HEK293T (cell line): ENCODE data around the gene MLH3.

ENCODE experiments used
- CTCF ChIA-PET: fragments of 350-600 bp; formaldehyde crosslinking; extraction: SDS; loops from one replicate; lab custom pipeline; 2021; ENCODE audit warnings: antibody characterized with exemption, inconsistent platforms; lab: Yijun Ruan, JAX
- POLR2A ChIA-PET: fragments of 350-600 bp; formaldehyde crosslinking; extraction: SDS; loops from one replicate; lab custom pipeline; 2020; ENCODE audit warnings: antibody characterized with exemption, inconsistent platforms; lab: Yijun Ruan, JAX
- DNase-seq: peaks from one replicate; pipeline ENCODE4 v3.0.0; 2012; ENCODE audit warnings: mixed read lengths; ENCODE audit errors: extremely low spot score
- ARNT ChIP-seq: fragments of 450-650 bp; IDR thresholded peaks from 2 replicates; pipeline ENCODE4 v1.6.1; 2017; ENCODE audit warnings: mild to moderate bottlenecking
- BHLHE40 ChIP-seq: fragments of 450-650 bp; IDR thresholded peaks from 2 replicates; pipeline ENCODE4 v1.6.1; 2016; ENCODE audit warnings: mild to moderate bottlenecking, moderate library complexity, borderline replicate concordance
- CTBP1 ChIP-seq: fragments of 450-650 bp; IDR thresholded peaks from 2 replicates; pipeline ENCODE4 v1.6.1; 2016; ENCODE audit warnings: borderline replicate concordance
- ELF4 ChIP-seq: fragments of 450-650 bp; IDR thresholded peaks from 2 replicates; pipeline ENCODE4 v1.6.1; 2017; ENCODE audit warnings: antibody characterized with exemption
- FOXA1 ChIP-seq: fragments of 450-650 bp; IDR thresholded peaks from 2 replicates; pipeline ENCODE4 v1.6.1; 2016; ENCODE audit warnings: mild to moderate bottlenecking
- FOXK2 ChIP-seq: fragments of 450-650 bp; IDR thresholded peaks from 2 replicates; pipeline ENCODE4 v1.6.1; 2016; ENCODE audit warnings: mild to moderate bottlenecking
- FOXM1 ChIP-seq: fragments of 450-650 bp; IDR thresholded peaks from 2 replicates; pipeline ENCODE4 v1.6.1; 2017; ENCODE audit warnings: mild to moderate bottlenecking, borderline replicate concordance
- HDGF ChIP-seq: fragments of 450-650 bp; IDR thresholded peaks from 2 replicates; pipeline ENCODE4 v1.6.1; 2017; ENCODE audit warnings: antibody characterized with exemption, borderline replicate concordance
- L3MBTL2 ChIP-seq: fragments of 450-650 bp; conservative IDR thresholded peaks from 2 replicates; pipeline ENCODE4 v1.6.1; 2016; ENCODE audit warnings: mild to moderate bottlenecking
- LEF1 ChIP-seq: fragments of 450-650 bp; IDR thresholded peaks from 2 replicates; pipeline ENCODE4 v1.6.1; 2017; ENCODE audit warnings: mild to moderate bottlenecking, borderline replicate concordance
- NFRKB ChIP-seq: fragments of 450-650 bp; IDR thresholded peaks from 2 replicates; pipeline ENCODE4 v1.6.1; 2016; ENCODE audit warnings: mild to moderate bottlenecking, moderate library complexity
- SP1 ChIP-seq: fragments of 450-650 bp; IDR thresholded peaks from 2 replicates; pipeline ENCODE4 v1.6.1; 2017
- SUZ12 ChIP-seq: fragments of 450-650 bp; IDR thresholded peaks from 2 replicates; pipeline ENCODE4 v1.6.1; 2016; ENCODE audit warnings: mild to moderate bottlenecking
- TARDBP ChIP-seq: fragments of 450-650 bp; IDR thresholded peaks from 2 replicates; pipeline ENCODE4 v1.6.1; 2016
- ZNF384 ChIP-seq: fragments of 450-650 bp; IDR thresholded peaks from 2 replicates; pipeline ENCODE4 v1.6.1; 2016
- TF ChIP-seq, protein P1 (sequence below): fragments of 450-650 bp; IDR thresholded peaks from 2 replicates; pipeline ENCODE4 v1.6.1; 2016

MLH3 gene

DNA sequence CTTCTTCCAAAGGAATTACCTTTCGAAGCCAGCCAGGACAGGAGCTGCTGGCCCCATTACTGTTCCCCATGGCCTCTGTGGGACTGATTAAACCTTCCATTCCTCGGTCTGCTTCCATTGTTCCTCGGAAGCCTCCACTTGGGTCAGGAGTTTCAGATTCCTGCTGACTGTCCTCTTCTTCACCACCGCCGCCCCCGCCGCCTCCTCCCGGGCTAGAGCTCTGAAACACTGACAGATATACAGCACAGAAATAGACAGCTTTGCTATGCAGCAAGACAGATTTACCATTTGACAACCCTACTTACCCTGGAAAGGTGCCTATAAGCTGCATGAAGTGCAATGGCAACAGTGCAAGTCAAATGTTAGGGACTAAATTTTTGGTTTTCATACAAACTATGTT lies 40.0 kb upstream of the MLH3 start:
- CTCF ChIA-PET, result no interaction called here
- TF ChIP-seq BHLHE40 (no peak), CTBP1 (no peak)
- no peak for DNase-seq
- POLR2A ChIA-PET, result interaction anchor here (1.3 kb wide), 1 partner anchor 35 kb away, joined by 3 read pairs; the partner anchor contains the start of gene NEK9

DNA sequence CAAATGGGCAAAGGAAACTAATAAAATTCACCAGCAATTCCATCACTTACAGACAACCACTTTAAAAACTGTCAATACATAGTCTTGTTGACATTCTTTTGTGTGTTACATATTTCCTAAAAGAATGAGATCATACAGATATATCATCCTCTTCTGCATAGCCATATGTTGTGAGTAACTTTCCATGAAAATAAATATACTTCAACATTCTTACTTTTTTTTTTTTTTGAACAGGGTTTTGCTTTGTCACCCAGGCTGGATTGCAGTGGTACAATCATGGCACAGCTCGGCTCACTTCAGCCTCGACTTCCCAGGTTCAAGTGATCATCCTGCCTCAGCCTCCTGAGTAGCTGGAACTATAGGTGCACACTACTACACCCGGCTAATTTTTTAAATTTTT lies 39.1 kb upstream of the MLH3 start:
- CTCF ChIA-PET, result no interaction called here
- POLR2A ChIA-PET, result interaction anchor here (1.3 kb wide), 1 partner anchor 36 kb away, joined by 3 read pairs; the partner anchor contains the start of gene NEK9
- TF ChIP-seq NFRKB (no peak), SP1 (no peak), LEF1 (no peak), FOXM1 (no peak), FOXK2 (no peak), ELF4 (no peak), ZNF384 (no peak), BHLHE40 (no peak), SUZ12 (no peak), FOXA1 (no peak), HDGF (no peak), CTBP1 (no peak)
- no peak for DNase-seq

DNA sequence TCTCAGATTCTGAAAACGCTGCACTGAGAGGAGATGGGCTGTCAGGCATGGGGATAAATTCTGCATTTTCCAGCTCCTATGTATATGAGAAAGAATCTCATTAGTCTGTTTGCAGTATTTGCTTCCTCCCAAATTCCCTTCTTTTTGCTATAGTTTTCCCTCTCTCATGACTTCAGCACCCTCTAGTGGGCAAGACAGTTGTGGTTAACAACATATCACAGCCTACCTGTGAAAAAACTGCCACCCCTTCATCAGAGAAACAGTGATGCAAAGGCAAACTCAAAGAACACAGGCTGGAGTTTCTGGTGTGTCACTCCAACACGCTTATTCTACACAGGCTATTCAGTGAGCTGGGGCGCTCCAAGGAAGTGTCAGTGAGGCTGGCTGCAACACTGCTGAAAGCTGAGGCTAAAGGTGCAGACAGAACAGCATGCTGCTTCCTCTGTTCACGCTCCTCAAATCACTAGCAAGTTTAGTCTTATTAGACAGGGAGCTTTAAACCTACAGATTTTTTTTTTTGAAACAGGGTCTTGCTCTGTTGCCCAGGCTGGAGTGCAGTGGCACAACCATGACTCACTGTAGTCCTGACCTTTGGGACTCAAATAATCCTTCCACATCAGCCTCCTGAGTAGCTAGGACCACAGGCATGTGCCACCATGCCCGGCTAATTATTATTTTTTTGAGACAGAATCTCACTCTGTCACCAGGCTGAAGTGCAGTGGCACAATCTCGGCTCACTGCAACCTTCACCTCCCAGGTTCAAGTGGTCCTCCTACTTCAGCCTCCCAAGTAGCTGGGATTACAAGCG lies 37.5 kb upstream of the MLH3 start:
- peak; percentile 59 for DNase-seq
- ChIA-PET CTCF (interaction anchor here (0.7 to 1.9 kb wide), 19 partner anchors 8 to 228 kb away, joined by 3 to 11 read pairs (median 4); partner anchors contain the start of genes ACYP1 and RPS6KL1), POLR2A (interaction anchor here (0.6 kb wide), 1 partner anchor 71 kb away, joined by 6 read pairs; no protein-coding TSS in a partner anchor)
- TF ChIP-seq ELF4 (no peak), SUZ12 (no peak), FOXK2 (no peak), CTBP1 (no peak), LEF1 (no peak), FOXM1 (no peak), ARNT (no peak), L3MBTL2 (no peak), FOXA1 (no peak), ZNF384 (no peak)

DNA sequence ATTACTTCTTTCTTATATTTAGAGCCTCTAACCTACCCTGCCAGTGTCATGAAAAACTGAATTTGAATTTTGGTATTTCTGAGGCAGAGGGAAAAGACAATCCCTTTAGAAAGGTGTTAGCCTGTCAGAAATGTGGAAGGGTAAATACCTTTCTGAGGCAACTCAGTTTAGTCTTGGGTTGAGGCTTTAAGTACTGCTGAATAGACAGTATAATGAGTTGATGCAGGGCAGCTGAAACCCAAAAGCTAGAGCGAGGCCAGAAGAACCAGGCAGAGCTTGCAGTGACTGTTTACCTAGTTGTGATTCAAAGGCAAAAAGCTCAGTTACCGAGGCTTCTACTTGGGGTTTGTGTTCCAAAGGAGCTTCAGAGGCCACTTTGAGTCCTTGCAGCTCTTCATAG lies 36.9 kb upstream of the MLH3 start:
- no peak for TF ChIP-seq ZNF384
- no peak for TF ChIP-seq ARNT
- no peak for TF ChIP-seq LEF1
- no peak for TF ChIP-seq FOXM1
- TF ChIP-seq NFRKB, result no peak

DNA sequence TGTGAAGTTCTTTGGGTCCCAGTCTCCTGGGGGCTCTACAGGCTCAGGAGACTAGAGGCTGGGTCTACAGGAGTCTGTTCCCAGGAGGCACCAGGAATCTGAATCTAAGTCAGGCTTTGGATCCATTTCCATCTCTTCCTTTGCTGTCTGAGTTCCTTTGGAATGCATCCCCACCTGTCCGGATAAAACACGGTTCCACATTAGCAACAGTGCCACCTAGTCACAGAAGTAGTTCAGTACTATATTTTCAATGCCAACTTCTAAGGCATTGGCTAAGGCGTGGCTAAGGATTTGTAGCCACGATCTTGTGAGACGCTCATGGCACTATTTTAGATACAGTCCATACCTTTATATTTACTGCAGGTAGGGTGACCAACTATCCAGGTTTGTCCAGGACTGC lies 33.2 kb upstream of the MLH3 start:
- POLR2A ChIA-PET, result no interaction called here
- TF ChIP-seq FOXK2, result no peak
- TF ChIP-seq SP1, result no peak
- TF ChIP-seq ZNF384, result no peak
- no peak for TF ChIP-seq HDGF
- TF ChIP-seq L3MBTL2, result no peak
- TF ChIP-seq NFRKB, result no peak
- no peak for TF ChIP-seq ARNT
- TF ChIP-seq BHLHE40, result no peak
- TF ChIP-seq ELF4, result no peak
- TF ChIP-seq FOXM1, result no peak
- TF ChIP-seq TARDBP, result no peak
- TF ChIP-seq CTBP1, result no peak
- TF ChIP-seq FOXA1, result no peak
- TF ChIP-seq, protein P1, sequence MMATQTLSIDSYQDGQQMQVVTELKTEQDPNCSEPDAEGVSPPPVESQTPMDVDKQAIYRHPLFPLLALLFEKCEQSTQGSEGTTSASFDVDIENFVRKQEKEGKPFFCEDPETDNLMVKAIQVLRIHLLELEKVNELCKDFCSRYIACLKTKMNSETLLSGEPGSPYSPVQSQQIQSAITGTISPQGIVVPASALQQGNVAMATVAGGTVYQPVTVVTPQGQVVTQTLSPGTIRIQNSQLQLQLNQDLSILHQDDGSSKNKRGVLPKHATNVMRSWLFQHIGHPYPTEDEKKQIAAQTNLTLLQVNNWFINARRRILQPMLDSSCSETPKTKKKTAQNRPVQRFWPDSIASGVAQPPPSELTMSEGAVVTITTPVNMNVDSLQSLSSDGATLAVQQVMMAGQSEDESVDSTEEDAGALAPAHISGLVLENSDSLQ, result no peak
- TF ChIP-seq SUZ12, result no peak
- CTCF ChIA-PET, result no interaction called here
- DNase-seq, result no peak

More for the DNA sequence above, 36.9 kb upstream of the MLH3 start:
- POLR2A ChIA-PET, result interaction anchor here (0.6 kb wide), 1 partner anchor 71 kb away, joined by 6 read pairs; no protein-coding TSS in a partner anchor
- no peak for DNase-seq
- CTCF ChIA-PET, result interaction anchor here (0.7 to 1.9 kb wide), 17 partner anchors 9 to 228 kb away, joined by 3 to 11 read pairs (median 4); partner anchors contain the start of genes ACYP1 and RPS6KL1

DNA sequence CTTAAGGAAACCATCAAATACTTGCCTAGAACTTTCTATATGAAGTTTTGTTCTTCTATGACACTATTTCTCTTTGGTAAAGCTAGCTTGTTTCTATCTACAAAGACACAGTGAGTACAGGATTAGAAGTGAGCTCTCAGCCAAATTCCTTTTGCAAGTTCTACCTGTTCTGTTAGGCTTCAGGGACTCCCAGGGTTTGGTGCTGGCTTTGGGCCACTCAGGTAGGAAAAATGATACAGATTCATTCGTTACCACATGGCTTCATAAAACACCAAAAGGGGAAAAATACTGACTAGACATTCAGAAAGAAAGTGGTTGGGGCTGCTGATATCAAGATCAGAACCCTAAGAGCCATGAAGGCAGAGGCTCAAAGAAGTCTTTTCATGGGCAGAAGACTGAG lies 32.0 kb upstream of the MLH3 start:
- no peak for DNase-seq
- ChIA-PET POLR2A (interaction anchor here (1.7 kb wide), 1 partner anchor 14 kb away, joined by 7 read pairs; the partner anchor contains the start of gene ZC2HC1C), CTCF (interaction anchor here (0.6 to 0.9 kb wide), 2 partner anchors 46 to 137 kb away, joined by 3 read pairs; no protein-coding TSS in a partner anchor)
- TF ChIP-seq, protein P1, result no peak
- TF ChIP-seq ARNT (no peak), SP1 (no peak), FOXM1 (no peak), FOXA1 (no peak), BHLHE40 (no peak), NFRKB (no peak), FOXK2 (no peak), CTBP1 (no peak), TARDBP (no peak), LEF1 (no peak), HDGF (no peak), L3MBTL2 (no peak)
